C1 segment of cervical spinal cord (tissue), 14 donors: Measurements from ENCODE around the gene PLAGL1.
"Not testable (repeated sequence)": the region's sequence is repeated elsewhere in the genome, so short reads cannot be mapped to it uniquely, and the experiment has no call there.

Experiments
- DNase-seq, 14 donors: peaks; one replicate each; lab custom pipeline; 2025; lab: John Stamatoyannopoulos, UW

Gene PLAGL1

GRCh38 chr6:143939364-143939763 lies 68.7 kb downstream of the PLAGL1 start:
- DNase-seq: no peak

DNA sequence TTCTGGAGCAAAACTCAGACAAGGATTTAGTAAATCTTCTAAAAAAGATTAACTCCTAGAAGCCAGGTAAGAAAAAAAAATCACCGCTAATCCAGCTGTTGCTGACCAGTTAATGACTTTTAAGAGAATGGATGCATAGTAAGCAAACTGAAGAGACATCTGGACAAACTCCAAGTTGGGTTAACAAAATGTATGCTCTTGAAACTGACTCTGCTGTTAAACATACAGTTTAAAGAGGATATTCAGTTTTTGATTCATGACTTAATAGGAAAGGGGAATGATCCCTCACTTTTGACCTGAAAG lies 70.4 kb downstream of the PLAGL1 start:
- no peak for DNase-seq

DNA sequence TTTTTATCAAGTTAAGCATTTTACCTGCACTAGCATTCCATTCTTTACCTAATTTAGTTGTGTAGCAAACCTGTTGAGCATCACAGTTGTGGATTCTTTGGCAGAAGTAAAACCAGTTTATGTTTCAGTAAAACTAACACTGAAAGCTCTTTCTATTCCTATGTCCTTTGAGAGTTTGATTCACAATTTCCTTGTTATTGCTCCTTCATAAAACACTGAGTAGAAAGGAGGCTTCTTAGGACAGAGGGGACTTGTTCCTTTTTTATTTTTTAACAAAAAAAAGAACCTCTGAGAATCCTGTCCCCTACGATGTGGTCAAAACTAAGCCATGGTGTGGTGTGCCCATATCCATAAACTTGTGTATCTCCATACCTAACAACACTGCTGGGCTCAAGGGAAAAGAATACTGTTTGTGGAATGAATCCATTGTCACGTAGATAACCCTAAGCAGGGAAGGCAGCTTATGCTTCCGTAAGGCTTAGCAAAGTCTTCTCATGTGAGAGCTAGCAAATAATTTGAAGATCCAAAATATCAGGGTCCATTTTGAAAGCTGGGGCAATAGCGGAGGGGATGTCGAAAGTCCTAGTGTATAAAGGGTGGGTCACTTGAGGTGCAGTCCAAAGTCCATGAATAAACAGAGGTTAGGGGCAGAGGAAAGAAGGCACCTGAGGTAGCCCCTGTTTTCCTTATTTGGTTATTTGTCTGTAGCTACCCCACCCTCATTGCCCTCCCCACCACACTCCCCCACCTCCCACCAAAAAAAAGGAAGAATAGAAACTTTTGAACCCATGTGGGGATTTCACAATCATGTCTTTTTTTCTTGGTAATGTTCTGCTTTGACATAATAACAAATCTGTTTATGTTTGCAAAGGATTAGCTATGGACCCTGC lies 71.0 kb downstream of the PLAGL1 start:
- no peak for DNase-seq

GRCh38 chr6:143936347-143936746 lies 71.7 kb downstream of the PLAGL1 start:
- no peak for DNase-seq

DNA sequence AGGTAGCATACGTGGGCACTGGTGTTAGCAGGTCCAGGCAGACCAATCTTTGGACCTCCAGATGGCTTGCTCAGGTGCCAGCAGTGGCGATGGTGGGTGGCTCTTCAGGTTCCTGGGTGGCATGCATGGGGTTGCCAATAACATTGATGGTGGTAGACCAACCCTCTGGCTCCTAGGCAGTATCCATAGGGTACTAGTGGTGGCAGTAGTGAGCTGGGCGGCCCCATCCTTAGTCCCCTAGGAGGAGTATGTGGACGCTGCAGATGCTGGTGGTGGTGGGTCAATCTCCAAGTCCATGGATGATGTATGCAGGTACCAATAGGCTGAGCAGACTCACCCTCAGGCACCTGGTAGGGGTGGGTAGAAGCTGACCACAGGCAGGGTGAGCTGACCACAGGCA lies 73.2 kb downstream of the PLAGL1 start:
- DNase-seq: no peak

DNA sequence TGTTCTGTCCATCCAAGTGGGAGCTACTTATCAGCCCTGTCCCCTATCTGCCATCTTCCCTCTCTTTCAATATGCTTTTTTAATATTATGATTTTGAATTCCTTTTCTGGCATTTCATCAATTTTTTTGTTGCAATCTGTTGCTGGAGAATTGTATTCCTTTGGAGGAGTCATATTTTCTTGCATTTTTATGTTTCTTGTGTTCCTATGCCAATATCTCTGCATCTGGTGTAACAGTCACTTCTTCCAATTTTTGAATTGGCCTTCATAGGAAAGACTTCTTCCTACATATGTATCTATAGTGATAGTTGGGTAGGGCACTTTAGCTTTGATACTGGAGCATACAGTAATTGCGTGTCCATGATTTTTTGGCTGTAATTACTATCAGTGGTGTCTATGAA lies 73.7 kb downstream of the PLAGL1 start:
- DNase-seq: no peak

DNA sequence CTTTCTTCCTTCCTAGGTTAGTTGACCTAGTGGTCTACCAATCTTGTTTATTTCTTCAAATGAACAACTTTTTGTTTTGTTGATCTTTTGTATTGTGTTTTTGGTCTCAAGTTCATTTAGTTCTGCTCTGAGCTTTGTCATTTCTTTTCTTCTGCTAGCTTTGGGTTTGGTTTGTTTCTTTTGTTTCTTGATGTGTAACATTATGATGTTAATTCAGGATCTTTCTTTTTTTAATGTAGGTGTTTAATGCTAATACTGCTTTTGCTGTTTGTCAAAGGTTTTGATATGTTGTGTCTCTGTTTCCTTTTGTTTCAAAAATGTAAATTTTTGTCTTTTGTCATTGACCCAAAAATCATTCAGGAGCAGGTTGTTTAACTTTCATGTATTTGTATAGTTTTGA lies 78.1 kb downstream of the PLAGL1 start:
- no peak for DNase-seq

- DNase-seq: no peak
Measured at GRCh38 chr6:143928853-143929252, 79.2 kb downstream of the PLAGL1 start.

GRCh38 chr6:143917026-143917425 lies 91.0 kb downstream of the PLAGL1 start:
- DNase-seq: not testable (repeated sequence)

GRCh38 chr6:143912671-143913070 lies 95.4 kb downstream of the PLAGL1 start:
- DNase-seq: no peak

DNA sequence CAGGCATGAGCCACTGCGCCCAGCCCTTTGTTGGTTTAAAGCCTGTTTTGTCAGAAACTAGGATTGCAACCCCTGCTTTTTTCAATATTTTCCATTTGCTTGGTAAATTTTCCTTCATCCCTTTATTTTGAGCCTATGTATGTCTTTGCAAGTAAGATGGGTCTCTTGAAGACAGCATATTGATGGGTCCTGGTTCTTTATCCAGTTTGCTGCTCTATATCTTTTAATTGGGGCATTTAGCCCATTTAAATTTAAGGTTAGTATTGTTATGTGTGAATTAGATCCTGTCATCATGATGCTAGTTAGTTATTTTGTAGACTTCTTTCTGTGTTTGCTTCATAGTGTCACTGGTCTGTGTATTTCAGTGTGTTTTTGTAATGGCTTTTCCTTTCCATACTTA lies 97.0 kb downstream of the PLAGL1 start:
- no peak for DNase-seq

DNA sequence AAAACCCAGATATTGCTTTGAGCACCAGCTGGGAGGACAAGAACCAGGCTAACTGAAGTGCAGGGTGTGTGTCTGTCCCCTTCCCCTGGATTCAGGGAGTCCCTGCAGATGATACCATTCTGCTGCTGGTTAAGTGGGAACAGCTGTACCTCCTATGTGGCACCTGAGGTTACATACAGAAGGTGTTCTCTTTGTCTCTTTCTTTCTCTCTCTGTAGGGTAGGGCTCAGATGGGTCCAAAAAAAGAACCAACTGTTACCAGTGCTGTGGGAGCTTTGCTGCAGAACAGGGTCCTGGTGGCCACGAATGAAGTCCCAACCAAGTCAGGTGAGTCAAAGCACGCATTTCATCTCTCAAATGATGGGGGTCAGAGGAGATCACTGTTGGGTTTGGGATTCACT lies 105.2 kb downstream of the PLAGL1 start:
- no peak for DNase-seq

- peak in 1 of 14 donors; percentile 1 for DNase-seq
Measured at GRCh38 chr6:143901885-143902750, 105.9 kb downstream of the PLAGL1 start.

- DNase-seq: no peak
Measured at GRCh38 chr6:143900358-143900757, 107.7 kb downstream of the PLAGL1 start.

DNA sequence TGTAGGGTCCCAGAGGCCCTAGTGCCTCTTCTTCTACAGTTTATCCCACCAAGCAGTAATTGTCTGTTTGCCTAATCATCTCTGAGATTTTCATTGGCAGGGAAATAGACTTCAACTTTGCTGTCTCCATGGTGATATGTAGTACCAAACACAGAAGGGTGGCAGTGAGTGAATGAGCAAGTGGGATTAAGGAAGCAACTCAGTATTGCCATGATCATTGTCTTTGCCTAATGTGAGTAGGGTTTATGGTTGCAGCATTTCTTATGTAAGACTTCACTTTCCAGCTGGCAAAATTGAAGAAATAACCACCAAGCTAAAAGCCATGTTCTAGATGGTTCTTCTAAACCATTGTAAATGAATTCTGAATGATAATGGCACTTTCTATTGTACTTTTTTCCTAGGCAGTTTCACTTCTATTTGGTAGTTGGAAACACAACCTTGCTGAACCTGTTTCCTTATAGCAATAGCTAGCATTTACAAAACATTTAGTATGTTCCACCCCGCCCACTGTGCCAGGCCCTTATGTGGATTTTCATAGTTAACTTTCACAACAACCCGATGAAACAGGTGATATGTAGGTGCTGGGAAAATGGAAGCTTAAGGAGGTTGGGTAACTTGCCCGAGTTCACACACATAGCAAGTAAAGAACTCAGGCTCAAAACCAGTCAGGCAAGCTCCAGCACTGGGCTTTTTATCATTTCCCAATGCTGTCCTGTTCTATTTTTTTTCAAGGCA lies 111.8 kb downstream of the PLAGL1 start:
- DNase-seq: no peak

DNA sequence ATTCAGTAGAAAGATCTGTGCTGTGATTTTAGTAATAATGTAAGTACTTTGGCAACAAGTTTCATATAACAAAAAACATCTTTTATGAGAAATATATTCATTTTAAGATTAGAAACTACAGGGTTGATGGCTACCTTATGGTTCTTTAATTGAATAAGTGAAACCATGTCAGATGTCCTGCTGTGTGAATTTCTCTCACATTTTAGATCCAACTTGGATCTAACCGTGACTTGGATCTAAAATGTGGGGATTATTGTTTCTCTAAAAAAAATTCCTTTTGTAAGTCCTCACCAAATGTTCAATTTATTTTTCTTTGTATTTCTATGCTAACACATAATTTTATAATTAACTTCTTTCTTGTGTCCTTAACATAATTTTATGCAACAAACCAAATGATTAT lies 113.4 kb downstream of the PLAGL1 start:
- DNase-seq: no peak
